GM21515 (cell line): Measurements from ENCODE around the gene MT2A.

Experiments used
- ATAC-seq: cut with Tn5 transposase; IDR thresholded peaks from one replicate; pipeline ENCODE4 v1.9.1; 2021; ENCODE audit not compliant: unreplicated experiment

MT2A gene

DNA sequence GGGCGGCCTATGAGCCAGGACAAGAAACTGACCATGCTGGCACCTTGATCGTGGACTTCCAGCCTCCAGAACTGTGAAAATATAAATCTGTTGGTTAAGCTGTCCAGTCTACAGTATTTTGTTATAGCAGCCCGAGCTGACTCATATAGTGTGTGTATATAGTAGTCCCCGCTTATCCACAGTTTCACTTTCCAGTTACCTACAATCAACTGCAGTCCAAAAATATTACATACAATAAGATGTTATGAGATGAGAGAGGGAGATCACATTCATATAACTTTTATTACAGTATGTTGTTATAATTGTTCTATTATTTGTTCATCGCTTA, 14.1 kb upstream of the MT2A start:
- ATAC-seq, result no peak

DNA sequence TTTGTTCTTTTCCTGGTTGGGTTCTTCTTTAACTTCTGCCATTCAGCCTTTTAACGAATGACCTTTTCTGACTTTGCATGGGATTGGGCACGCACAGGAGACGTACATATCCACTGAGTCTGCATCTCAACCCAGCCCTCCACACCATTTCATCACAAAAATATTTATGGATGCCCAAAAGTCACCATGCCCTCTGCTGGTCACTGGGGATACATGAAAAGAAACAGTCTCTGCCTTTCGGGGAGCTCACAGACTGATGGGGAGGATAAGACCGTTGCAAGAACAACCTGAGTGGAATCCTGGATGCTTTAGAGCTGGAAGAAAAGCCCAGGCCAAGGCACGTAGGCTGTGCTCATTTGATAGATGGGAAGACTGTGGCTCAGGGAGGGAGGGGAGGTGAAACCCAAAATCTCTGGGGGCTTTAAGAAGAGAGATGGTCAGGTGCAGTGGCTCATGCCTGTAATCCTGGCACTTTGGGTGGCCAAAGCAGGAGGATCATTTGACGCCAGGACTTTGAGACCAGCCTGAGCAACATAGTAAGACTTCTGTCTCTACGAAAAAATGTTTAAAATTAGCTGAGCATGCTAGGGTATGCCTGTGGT, 7.9 kb upstream of the MT2A start:
- no peak for ATAC-seq

DNA sequence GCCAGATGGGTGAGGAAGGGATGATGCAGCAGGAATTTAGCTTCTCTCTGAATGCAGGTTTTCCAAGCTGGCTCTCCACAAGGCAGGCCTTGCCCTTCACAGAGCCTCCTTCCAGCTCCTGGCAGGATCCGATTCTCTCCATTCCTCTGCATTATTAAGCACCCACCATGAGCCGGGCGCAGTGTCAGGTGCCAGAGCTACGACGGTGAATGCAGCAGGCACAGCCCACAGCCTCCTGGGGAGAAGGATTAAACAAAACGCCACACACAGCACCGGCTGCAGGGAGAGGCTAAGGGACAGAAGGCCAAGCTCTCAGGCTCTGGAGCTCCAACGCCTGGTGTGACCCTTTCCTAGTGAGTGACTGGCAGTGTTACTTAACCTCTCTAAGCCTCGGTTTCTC, 7.1 kb upstream of the MT2A start:
- no peak for ATAC-seq

DNA sequence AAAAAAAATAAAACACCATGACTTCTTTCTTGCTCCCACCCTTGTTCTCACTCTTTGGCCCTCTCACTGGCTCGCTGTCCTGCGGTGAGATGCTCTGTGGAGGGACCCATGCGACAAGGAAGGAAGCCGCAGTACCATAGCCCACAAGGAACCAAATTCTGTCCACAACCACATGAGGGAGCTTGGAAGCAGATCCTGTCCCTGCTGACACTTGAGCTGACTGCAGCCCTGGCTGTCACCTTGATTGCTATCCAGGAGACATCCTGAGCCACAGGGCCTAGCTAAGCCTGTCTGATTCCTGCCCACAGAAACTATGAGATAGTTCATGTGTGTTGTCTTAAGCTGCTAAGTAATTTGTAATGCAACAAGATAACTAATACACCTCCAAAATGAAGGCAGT, 4.8 kb upstream of the MT2A start:
- ATAC-seq, result no peak

DNA sequence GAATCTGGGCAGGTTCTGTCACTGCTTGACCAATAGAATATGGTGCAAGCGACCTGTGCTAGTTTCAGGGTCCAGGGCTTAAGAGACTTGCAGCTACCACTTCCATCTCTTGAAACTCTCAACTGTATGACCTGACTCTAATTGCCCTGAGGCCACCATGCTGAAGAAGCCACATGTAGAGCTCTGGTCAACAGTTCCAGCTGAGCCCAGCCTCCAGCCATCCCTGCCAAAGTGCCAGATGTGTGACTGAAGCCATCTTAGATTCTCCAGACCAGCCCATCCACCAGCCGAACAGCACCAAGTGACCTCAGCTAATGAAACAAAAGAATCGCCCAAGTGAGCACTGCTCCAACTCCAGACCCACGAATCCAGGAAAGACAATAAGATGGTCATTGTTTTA, 3.4 kb upstream of the MT2A start:
- no peak for ATAC-seq

DNA sequence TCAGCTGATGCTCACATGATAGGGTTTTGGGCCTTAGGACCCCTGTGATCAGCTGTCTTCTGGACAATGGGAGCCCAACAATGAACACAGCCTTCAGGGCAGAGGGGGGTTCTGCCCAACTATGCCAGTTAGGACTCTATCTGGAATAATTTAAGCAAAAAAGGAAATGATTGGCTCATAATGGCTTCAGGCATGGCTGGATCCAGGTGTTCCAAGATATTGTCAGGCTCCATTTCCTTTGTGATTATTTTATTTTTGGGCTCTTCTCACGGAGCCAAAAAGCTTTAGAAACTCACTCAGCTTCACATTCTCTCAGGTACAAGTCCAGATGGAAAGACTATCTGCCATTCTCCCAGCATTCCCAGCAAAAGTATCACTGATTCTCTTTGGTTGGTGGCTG, 2.9 kb upstream of the MT2A start:
- ATAC-seq, result no peak

DNA sequence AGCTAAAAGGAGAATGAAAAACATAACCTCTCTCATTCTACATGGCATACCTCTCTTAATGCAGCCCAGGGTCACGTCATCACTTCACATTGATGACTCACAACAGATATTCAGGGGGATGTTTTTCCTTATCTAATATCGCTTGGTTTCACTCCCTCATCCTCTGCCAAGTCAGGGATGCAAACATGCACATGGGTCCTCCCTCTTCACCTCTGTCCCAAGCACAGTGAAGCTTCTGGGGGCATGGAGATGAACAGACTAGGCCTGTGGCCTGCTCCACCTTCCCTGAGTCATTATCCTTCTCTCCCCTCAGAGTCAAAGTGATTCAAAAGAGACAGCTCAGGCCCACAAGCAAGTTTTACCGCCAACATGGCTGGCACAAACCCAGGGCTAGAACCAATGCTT, 2.3 kb upstream of the MT2A start:
- ATAC-seq, result no peak

DNA sequence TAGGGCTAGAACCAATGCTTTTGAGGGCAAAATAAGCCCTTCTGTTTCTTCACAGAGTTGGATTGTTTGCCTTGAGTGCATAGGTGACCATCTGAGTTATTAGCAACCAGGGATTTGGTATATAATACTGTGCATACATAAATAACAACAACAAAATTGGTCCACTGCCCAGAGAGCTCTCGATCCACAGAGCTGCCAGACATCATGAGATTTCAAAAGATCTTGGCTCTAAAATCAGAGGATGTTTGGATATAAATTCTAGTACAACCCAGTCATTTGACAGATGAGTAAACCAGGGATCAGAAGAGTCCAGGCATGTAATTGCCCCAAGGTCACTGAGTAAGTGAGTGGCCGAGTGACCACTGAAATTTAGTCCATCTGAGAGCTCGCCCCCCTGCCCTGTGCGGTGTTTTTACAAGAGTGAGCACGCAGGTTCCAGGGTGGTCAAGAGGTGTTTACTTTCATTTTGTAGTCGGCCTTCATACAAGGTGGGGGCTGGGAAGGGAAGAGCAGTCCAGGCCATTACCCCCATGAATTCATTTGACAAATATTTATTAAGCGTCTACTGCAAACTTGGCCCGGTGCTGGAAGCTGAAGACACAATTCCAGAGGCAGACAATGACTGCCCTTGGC, 1.8 kb upstream of the MT2A start:
- no peak for ATAC-seq

DNA sequence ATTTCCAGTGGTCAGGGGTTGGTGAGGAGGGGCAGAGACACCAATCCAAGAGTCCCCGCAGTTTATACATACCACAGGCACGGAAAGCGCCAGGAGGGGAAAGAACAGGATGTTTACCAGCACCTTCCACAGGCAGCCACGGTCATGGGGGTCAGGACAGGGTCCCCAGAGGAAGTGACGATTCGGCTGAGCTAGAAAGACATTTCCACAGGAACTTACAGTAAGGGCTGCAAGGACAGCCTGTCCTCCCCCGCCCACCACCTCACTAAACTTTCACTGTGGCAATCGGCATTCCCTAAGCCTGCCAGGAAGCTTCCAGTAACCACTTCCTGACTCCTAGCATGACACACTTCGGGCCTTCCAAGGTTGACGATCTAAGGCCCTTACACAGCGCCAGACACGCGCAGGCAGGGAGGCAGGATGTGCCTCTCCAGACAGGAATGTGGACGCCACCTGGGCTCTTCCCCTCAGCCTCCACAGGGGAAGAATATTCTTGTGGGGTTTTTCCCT, 1.2 kb upstream of the MT2A start:
- ATAC-seq, result no peak

DNA sequence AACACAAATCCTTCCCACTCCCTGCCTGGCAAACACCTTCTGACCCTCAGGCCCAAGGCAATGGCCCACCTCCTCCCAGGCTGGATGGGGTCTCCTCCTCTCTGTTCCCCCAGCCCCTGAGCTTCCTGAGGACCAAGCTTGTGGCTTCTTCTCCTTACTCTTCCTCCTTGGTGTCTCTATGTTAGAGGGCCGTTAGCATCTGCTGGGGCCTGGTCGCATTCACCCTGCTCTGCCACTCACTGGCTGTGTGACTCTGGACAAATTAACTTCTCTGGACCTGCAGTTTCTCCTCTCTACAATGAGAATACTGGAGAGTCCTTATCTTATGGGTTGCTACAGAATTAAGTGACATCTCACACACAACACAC, 725 bp upstream of the MT2A start:
- no peak for ATAC-seq

DNA sequence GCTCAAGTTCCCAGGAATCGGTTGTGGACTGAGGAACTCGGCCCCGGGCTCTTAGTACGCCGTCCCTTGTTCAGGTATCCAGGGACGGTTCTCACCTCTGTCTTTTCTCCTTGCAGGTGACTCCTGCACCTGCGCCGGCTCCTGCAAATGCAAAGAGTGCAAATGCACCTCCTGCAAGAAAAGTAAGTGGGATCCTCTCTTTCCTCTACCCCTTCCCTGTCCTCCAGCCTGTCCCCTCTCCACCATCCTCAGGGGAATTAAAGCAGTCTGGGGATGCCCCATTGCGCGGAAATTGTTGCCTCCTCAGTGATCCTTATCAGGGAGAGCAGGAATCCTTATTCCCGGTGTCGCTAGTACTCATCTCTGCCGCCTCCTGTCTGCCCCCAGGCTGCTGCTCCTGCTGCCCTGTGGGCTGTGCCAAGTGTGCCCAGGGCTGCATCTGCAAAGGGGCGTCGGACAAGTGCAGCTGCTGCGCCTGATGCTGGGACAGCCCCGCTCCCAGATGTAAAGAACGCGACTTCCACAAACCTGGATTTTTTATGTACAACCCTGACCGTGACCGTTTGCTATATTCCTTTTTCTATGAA, 585 bp downstream of the MT2A start:
- no peak for ATAC-seq

DNA sequence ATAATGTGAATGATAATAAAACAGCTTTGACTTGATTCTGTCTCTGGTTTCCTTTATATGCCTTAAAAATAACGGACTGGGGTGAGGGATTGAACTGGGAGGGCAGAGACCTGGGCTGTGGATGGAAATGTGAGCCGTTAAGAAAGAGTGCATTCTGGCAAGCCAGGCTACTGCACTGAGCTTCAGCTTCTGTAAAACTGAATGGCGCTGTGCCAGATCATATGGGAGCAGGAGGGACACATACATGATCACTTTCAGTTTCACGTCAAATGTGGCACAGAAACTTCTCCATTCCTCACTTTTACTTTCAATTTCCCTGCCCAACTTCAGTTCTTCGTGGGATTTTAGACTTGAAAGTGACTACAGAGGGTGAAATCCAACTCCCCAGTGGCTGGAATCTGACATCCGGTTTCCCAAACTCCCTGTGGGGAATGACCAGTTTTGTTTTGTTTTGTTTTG, 1.1 kb downstream of the MT2A start:
- peak; percentile 43 for ATAC-seq

DNA sequence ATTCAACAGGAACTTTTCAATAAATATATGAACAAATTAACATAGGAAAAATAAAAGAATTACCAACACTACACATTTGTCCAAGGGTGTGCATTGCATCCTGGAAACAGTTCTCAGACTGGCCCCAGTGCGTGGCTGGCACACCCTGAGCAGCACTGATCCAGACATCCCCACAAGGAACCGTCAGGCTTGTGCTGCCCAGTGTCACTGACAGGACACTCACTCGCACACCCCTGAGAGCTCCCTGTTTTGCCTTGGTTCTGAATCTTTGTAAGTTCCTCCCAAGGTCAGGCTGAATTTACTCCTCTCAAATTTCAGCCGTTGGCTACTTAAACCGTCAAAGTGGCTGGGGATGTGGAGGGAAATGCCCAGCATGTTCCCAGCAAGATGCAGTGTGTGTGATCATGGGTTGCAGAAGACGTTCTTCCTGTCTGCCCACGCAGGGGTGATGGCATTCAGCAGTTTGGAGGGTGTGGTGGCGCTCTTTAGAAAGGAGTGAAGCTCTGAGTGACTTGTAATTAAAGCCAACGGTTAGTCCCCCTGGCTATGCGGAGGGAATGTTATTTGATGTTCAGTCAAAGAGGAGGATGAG, 1.7 kb downstream of the MT2A start:
- ATAC-seq, result no peak

DNA sequence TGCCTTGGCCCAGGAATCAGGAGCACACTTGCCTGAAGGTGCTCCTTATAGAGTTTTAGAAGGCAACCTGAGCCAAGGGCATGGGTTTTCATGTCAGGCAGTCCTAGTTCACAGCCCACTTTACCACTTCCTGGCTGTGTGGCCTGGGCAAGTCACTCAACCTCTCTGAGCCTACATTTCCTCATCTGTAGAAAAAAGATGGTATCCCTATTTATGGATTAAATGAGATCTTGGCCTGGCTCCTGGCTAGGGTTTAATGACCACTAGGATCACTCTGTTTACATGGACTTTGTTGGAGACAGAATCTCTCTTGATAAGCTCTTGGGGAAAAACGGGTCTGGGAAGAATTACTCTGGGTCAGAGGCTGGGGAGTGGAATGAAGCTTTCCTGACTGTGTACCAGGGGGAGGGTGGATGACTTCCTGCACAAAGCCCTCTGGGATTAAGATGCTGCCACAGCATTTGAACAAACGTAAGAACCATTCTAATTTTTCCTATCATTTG, 2.3 kb downstream of the MT2A start:
- ATAC-seq, result no peak

DNA sequence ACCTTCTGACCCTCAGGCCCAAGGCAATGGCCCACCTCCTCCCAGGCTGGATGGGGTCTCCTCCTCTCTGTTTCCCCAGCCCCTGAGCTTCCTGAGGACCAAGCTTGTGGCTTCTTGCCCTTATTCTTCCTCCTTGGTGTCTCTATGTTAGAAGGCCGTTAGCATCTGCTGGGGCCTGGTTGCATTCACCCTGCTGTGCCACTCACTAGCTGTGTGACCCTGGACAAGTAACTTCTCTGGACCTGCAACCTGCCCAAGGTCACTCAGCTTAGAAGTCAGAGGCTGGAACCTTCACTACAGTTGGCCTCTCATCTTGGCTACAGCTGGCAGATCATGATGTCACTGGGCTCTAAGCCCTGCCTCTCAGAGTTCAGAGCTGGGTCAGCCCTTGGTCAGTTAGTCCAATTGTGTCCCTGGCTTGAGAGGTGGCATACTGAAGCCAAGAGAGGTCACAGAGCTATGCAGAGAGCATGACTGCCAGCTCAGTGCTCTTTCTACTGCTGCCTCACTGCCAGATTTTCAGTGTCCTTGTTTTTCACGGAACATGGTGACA, 3.0 kb downstream of the MT2A start:
- no peak for ATAC-seq

DNA sequence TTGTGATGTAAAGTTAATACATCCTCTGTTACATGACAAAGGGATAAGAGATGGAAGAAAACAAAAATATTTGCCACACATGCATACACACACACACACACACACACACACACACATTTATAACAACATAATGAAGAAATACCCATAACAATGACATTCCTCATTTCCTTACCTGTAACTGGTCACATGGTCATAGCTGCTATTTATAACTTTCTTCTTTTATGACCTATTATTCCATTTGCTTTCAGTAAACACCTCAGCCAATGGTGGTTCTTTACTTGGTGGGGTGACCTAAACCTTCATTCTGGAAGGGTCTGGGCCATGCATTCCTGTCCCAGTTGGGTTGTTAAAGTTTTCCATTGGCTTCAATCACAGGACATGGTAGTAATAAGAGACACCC, 5.3 kb downstream of the MT2A start:
- no peak for ATAC-seq

DNA sequence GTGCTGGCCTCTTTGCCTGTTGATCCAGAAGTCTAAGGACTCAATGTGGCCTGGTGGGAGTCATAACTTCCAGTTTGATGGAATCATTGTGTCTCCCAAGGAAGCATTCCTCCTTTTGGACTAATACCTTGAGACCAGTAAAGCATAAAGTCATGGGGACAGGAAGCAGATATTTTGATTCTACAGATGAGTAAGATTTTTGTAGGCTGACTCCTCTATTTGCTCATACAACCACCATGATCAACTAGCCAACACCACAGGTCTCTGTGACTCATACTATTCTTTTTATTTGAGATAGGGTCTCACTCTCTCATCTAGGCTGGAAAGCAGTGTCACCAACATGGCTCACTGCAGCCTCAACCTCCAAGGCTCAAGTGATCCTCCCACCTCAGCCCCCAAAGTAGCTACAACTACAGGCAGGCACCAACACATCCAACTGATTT, 6.2 kb downstream of the MT2A start:
- no peak for ATAC-seq

DNA sequence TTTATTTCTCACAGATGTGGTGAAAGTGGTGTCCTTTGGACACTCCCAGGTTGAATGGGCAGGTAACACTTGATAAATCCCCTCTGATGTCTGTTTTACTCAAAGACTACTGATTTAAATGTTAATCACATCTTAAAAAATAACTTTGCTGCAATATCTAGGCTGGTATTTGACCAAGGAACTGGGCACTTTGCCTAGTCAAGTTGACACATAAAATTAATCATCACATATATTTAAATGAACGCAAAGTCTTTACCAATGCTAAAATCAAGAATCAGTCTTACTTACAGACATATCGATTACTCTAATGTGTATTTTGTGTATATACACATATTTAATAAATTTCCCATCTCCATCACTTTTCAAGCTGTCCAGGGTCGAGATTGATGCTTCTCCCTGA, 7.0 kb downstream of the MT2A start:
- no peak for ATAC-seq

DNA sequence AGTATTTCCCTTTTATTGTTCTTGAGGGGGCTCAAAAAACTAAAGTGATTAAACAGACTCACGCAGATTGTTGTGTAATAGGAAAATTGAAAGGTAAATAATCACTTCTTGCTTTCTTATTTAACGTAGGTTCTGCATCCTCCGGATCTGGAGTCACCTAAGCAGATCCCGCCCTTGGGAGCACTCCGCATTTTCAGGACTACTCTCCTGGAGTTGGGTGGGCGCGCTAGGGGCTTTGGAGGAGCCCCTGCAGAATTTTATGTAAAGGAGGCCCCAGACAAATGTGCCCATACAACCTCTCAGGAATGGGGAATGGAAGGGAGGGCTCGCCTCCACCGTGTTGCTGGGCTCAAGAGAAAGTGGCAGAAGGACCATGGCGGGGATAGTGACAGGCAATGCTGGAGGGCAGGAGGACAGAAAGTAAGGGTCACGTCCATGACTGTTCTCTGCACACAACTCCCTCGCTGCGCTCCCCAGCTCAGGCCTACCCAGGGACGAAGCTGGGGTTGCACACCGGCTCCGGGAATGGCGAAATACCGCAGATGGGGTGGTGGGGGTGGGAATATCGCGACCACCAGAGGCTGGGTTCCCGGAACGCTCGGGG, 8.3 kb downstream of the MT2A start:
- no peak for ATAC-seq

DNA sequence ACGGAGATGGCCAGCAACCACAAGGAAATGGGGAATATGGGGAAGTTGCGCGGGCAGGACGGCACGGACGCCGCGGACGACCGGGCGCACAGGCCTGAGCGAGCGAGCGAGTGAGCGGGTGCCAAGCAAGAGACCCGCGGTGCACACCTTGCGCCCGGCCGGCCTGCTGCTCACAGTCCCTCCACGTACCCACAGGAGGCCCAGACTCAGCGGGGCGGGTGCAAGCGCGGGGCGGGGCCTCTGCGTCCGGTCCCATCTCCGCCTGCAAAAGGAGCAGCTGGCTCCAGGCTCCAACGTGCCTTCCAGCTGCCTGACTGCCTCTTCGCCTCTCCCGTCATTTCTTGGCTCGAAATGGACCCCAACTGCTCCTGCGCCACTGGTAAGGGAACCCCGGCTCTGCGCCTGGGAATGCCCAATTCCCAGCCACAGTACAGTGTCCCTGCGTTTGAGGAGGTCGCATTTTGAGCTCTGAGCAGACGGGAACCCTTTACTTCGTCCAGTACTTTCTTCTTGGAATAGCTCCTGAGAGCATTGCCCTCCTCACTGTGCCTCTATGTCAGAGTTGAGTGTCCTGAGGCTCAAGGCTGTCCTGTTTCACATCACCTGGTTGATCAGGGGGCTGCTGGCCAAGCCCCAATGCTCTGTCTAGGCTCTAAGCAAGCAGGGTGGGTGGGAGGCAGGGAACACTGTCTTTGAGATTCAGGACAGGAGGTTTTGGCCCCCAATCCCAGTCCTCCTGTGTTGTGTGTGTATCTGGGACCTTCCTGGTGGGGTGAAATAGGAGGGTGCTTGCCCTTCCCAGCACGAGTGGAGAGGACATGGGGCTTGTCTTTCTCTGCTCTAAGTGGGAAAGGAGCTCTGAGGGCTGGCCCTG, 9.1 kb downstream of the MT2A start:
- no peak for ATAC-seq
